AML-193 (cell line): Measurements from ENCODE around the gene SHF.
"Not testable (repeated sequence)": the region's sequence is repeated elsewhere in the genome, so short reads cannot be mapped to it uniquely, and the experiment has no call there.

ENCODE experiments used
- DNase-seq, 2 experiments: peaks; one replicate each; lab custom pipeline; 2025; lab: John Stamatoyannopoulos, UW

Gene SHF

GRCh38 chr15:45187894-45188830, at the start of gene SHF:
Gene SHF, minus strand, starts transcription at chr15:45187966. Its CDS starts 15 bp downstream, at chr15:45187951.
- DNase-seq = no peak

DNA sequence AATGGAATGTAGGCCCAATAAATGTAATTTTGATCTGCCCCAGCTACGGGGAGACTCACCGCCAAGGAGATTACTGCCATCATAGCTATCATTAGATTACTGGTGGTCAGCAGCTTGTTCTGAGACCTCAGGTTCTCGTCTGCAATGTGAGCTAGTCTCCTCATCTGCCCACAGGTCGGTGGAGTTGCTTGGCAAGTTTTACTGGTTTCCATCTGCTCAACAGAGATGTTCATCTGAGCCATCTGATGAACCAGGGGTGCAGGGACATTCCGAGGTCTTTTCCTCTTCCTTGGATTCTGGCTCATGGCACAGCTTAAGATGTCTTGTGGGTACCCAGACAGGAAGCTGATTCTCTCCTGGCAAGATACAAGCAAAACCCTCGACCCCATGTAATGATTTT, 49.0 kb upstream of the SHF start:
- DNase-seq = not testable (repeated sequence)

- DNase-seq = no peak
Observed at GRCh38 chr15:45234562-45235235, 46.9 kb upstream of the SHF start.

DNA sequence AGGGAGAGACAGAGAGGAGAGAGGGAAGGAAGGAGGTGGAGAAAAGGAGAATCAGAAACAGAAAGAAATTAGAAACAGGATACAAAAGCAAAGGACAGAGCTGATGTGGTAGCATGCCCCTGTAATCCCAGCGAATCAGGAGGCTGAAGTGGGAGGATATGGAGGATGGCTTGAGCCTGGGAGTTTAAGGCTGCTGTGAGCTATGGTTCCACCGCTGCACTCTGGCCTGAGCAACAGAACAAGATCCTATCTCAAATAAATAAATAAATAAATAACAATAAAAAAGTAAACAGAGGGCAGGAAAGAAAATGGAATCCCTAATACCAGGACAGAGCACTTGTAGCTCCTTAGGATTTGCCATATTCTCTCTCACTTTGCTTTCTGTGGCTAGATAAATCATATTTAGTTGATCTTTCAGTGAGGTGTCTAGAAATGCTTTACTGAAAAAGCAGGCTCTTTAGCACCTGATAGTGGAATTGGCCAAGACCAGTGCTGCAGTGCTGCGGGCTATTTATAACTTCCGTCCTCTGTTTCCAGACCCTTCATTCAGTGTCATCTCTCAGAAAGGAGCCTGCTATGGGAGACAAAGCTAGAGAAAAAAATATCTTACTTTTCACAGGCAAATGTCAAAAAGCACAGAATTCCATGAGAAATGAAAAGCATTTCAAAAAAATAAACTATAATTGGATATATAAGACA, 44.2 kb upstream of the SHF start:
- DNase-seq = no peak

DNA sequence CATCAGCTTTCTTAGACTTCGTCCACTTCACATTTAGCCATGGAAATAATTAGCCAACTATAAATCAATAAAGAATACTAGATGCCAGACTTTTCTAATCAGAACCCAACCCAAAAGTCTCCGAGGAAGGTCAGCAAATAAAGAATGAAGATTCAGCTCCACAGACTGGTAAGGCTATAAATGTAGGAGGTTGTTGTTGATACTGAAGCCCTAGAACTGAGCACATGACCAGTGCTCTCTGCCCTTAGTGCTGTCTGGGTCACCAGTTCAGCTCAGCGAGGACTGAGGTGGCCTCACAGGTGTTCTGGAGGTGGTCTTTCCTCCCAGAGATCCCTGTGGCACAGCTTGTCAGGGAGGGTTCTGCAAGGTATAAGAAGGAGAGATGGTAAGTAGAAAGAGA, 43.4 kb upstream of the SHF start:
- DNase-seq = no peak

DNA sequence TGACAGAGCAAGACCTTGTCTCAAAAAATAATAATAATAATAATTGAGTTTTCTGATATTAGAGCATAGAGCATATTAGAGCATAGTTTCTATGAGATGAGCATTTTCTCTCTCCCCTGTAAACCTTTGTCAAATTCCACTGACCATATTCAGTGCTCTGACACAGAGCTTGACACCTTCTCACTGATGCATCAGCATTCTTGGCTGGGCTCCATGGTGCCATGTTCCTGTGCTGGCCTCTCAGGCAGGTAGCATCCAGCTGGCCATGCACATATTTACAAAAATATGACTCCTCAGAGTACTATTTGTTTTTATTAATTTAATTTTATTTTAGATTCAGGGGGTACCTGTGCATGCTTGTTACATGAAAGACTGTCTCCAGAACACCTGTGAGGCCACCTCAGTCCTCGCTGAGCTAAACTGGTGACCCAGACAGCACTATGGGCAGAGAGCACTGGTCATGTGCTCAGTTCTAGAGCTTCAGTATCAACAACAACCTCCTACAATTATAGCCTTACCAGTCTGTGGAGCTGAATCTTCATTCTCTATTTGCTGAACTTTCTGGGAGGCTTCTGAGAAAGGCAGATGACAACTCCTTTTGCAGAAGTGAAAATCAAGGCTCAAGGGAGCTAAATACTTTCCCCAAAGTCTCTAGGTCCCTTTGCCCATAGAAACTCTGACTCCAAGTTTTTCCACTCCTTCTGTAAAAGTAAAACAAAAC, 42.6 kb upstream of the SHF start:
- no peak for DNase-seq

- no peak for DNase-seq
Observed at GRCh38 chr15:45228931-45229330, 41.2 kb upstream of the SHF start.

- DNase-seq = no peak
Observed at GRCh38 chr15:45225506-45226273, 37.9 kb upstream of the SHF start.

- no peak for DNase-seq
Observed at GRCh38 chr15:45224621-45225217, 37.0 kb upstream of the SHF start.

DNA sequence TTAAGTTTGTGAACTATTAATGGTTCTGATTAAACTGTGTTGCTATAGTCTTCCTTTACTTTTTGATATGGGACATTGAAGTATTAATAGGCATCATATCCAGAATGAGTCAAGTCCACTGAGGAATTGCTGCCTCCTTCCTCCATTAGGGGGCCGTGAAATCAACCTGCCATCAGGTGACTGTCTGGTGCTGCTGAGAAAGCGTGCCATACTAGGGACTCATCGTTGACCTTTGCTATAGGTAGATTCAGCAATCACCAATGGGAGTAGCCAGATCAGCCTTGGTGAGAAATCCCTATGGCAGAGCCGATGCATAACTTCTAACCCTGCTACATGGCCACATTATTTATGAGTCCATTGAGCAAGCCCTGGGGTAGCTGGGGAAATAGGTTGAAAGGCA, 34.2 kb upstream of the SHF start:
- DNase-seq = no peak

DNA sequence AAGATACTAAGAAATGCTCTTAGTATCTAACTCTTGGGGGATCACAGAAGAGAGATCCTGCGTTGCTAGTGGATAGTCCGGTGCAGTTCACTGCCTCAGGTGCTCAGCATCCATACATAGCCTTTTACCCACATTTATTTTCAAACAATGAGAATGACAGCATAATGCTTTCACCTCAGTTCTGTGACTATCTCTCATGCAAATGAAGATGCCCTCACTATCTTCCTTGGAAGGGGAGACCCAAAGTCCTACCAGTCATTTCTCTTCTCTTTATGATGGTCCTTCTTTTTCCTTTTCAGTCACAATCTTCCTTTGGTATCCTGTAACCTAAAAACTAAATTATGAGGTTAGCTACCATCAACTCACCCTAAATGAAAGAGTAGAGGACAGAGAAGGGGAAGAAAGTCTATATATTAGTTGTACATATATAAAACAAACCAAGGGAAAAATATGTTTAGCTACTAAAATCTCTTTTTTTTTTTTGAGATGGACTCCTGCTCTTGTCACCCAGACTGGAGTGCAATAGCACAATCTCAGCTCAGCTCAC, 33.4 kb upstream of the SHF start:
- no peak for DNase-seq

DNA sequence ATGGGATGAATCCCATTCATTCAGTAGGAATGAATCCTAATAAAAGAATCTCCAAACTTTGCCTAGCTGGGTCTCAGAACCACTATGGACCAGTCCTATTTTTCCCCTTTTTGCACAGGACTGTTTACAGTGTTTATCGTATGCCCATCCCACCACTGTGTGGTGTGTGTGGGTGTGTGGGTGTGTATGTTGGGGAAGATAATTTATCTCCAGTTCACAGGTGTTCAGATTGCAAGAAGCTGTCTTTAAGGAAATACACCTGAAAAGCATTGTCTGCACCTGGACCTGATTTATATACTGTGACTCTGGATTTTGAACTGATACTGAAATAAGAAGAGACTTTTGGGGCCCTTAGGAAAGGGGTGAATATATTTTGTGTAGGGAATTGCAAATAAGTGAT, 24.7 kb upstream of the SHF start:
- no peak for DNase-seq

DNA sequence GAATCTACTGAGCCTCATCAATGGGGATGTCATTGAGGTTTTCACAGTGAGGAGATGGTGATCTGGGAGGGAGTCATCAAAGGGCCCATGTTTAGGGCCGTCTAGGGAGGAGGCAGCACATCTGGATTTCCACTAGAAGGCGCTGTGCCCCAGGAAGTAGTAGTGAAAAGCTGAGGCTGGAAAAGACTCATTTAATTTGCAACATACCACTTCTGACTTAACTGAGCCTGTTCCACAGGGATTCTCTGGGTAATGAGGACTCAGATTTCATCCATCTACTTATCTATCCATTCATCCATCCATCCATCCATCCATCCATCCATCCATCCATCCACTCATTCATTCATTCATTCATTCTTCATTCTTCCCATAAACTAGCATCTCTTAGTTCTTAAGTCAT, 17.4 kb upstream of the SHF start:
- DNase-seq = peak; percentile 57 to 70

DNA sequence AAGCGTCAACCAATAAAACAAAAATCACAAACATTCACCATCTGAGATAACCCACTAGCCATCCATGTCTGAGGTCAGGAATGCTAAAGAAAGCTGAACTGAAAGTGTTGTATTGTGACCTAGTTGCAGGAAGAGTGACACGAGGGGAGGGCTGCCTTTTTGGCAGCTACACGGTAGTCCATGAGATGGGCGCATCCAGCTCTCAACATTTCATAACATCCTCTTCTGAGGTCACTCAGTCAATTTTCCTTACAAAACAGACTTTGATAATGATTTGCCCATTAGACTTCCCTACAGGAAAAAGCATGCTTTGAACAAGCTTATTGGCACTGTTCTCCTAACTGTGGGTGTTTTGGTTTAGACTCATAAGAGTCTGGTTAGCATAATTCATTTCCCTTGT, 15.4 kb upstream of the SHF start:
- no peak for DNase-seq

DNA sequence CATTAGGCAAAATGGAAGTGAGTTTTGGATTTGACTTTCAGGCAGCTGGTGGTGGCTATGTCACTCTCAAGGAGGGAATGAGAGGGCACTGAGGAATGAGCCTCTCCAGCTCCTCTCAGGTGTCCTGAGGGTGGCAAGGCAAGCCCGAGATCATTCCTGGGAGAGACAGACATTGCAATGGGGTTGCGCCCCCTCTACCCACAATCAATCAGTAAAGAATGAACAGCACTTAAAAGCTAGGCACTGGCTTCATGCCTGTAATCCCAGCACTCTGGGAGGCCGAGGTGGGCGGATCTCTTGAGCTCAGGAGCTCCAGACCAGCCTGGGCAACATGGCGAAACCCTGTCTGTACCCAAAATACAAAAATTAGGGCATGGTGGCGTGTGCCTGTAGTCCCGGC, 14.1 kb upstream of the SHF start:
- DNase-seq = no peak

DNA sequence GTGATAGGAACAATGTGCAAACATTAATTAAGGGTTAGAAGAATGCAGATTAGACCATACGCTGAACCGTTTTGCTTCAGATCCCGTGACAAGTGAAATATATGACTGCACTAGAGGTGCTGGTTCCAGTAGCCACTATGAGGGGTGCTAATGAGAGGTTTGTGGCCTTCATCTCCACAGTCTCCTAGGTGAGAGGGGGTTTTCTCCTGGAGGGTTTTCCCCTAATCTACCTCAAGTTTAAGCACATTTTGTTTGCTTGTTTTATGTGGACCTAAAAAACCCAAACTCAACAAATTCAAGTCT, 13.7 kb upstream of the SHF start:
- no peak for DNase-seq

- peak; percentile 49 to 58 for DNase-seq
Observed at GRCh38 chr15:45200799-45201556, 13.2 kb upstream of the SHF start.

DNA sequence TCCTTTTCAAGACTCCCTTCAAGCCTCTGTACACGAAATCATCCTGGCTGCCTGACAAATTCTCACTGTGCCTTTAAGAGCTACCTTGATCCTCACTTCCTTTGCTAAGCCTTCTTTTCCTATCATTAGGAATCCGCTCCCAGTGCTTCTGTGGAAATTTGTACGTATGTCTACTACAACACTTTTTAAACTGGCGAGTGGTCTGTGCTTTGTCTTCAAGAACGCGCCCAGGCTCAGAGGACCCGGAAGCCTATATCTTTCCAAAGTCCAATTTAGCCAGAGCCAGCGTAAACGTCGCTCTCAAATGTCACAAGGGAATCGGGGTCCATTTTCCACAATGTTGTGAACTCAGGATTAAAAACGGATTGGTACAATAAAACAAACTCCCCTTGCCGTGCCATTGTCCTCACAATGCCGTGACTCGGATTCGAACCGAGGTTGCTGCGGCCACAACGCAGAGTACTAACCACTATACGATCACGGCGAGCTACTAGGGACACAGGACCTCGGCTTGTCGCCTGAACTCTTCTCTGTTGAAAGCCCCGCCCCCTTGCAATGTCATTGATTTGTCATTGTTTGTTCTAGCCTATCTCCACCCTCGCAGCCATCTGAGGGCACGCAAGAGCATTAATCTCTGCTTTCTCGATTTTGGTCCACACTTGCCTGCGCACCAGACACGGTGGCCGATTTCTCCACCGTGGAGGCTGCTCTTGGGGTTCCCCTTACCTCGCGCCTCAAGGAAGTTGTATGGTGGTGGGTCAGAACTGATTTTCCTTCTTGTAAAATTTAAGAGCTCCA, 12.4 kb upstream of the SHF start:
- peak; percentile 84 to 87 for DNase-seq

DNA sequence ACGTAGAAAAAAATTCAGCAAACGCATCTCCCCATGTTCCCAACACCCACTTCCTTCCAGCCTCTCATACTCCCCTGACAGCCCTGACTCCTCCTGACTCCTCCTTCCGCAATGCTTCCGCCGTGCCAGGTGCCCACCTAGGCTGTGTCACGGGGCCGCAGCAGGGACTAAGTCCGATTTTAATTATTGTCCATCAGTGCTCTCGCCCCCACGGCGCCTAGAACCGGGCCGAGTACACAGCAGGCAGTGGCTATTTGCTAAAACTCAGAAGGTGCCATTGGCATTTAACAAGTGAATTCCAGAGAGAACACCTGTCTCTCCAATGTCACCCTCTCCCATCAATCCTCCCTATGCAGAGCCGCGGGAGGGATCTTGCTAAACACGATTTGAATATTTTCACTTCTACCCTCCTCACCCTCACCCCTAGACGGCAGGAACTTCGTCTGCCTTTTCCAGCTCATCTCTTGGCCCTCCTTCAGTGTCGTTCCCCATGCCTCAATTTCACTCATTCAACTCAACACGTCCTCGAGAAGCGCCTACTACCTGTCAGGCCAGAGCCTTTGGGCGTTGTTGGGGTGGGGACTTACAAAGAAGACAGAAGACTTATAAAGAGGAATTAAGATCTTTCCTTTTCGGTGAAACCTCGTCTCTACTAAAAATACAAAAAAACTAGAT, 11.5 kb upstream of the SHF start:
- DNase-seq = no peak
